HCT116 (cell line): ENCODE results near the gene THOC6. TPM values are rescaled to one million over a fixed set of nuclear protein-coding genes. Genes with fewer than 3 reads are reported as not detected.

Source experiments
- ATAC-seq: fragments of 200-7000 bp; cut with Tn5 transposase; 2 replicates; pipeline ENCODE4 v1.9.1; 2020; ENCODE audit warnings: mild to moderate bottlenecking, moderate library complexity
- BruUV-seq: library from RNA; stranded (reverse); fragments of 400-500 nt; replicated peaks from 2 replicates; lab custom pipeline; 2021; lab: Mats Ljungman, UMichigan
- CTCF ChIA-PET: fragments of 300-600 bp; sonication (Branson Sonifier 250); formaldehyde crosslinking; loops from one replicate; lab custom pipeline; 2021; ENCODE audit warnings: antibody characterized with exemption; lab: Charles Lee
- POLR2A ChIA-PET: fragments of 300-600, 350-600 bp; sonication (Branson Sonifier 250); formaldehyde crosslinking; loops from one replicate; lab custom pipeline; 2021; ENCODE audit warnings: antibody characterized with exemption; lab: Charles Lee
- RAD21 ChIA-PET, 2 experiments: fragments of 300-600 bp; sonication (Branson Sonifier 250); formaldehyde crosslinking; loops; one replicate each; lab custom pipeline; 2023; ENCODE audit warnings: low total read pairs in 2 of 2; ENCODE audit not compliant: uncharacterized antibody in 2 of 2, unreplicated experiment in 2 of 2, low non-redundant PET in 1 of 2; lab: Charles Lee
- DNase-seq: peaks from one replicate; pipeline ENCODE4 v3.0.0-alpha.2; 2010; ENCODE audit warnings: low read depth, low spot score
- H2AFZ ChIP-seq: fragments of 200-600 bp; shearing (Covaris generic), sonication (generic); 2 replicates; pipeline ENCODE4 v1.6.1; 2017; ENCODE audit warnings: low read depth, mixed run types, mixed read lengths, antibody characterized with exemption, low read length; ENCODE audit not compliant: poor library complexity, severe bottlenecking
- H3K27ac ChIP-seq: 2 replicates; pipeline ENCODE4 v1.5.1; 2012; ENCODE audit warnings: low read depth, low read length
- H3K27me3 ChIP-seq: fragments of 200-600 bp; sonication (generic); 2 replicates; pipeline ENCODE4 v1.6.1; 2016; ENCODE audit warnings: mixed run types, low read length, mixed read lengths; ENCODE audit not compliant: insufficient read depth
- H3K36me3 ChIP-seq, 2 experiments: fragments of 200-500 bp in 1 of 2; fragments of 200-600 bp in 1 of 2; sonication (Bioruptor generic) in 1 of 2; sonication (generic) in 1 of 2; 2 replicates each; pipeline versions ENCODE4 v1.5.1 to v1.6.1; 2014 to 2016; ENCODE audit warnings: low read length in 2 of 2, inconsistent platforms in 1 of 2, mixed read lengths in 1 of 2, mixed run types in 1 of 2; ENCODE audit not compliant: insufficient read depth in 2 of 2, control insufficient read depth in 1 of 2
- H3K4me1 ChIP-seq, 2 experiments: fragments of 200-600 bp in 1 of 2; sonication (generic) in 1 of 2; 2 replicates each; pipeline versions ENCODE4 v1.5.1 to v1.6.1; 2012 to 2017; ENCODE audit warnings: low read length in 2 of 2, inconsistent platforms in 1 of 2, mild to moderate bottlenecking in 1 of 2, mixed read lengths in 1 of 2, mixed run types in 1 of 2, moderate library complexity in 1 of 2; ENCODE audit not compliant: insufficient read depth in 2 of 2, control insufficient read depth in 1 of 2
- H3K4me2 ChIP-seq: fragments of 200-600 bp; sonication (generic); 2 replicates; pipeline ENCODE4 v1.6.1; 2017; ENCODE audit warnings: mixed run types, low read length, mixed read lengths
- H3K4me3 ChIP-seq, 2 experiments: fragments of 200-600 bp in 1 of 2; sonication (generic) in 1 of 2; replicated peaks in 1 of 2; 2 replicates each; pipeline ENCODE4 v1.5.1; 2011 to 2016; ENCODE audit warnings: low read length in 2 of 2, control low read depth in 1 of 2, low read depth in 1 of 2, mild to moderate bottlenecking in 1 of 2, mixed read lengths in 1 of 2, mixed run types in 1 of 2
- H3K79me2 ChIP-seq: fragments of 200-600 bp; sonication (generic); 2 replicates; pipeline ENCODE4 v1.6.1; 2017; ENCODE audit warnings: mild to moderate bottlenecking, mixed run types, low read length, moderate library complexity, mixed read lengths; ENCODE audit not compliant: insufficient read depth
- H3K9ac ChIP-seq: fragments of 200-600 bp; sonication (generic); 2 replicates; pipeline ENCODE4 v1.6.1; 2016; ENCODE audit warnings: low read length, mixed read lengths
- H3K9me2 ChIP-seq: fragments of 200-600 bp; sonication (generic), shearing (Covaris generic); 2 replicates; pipeline ENCODE4 v1.6.1; 2017; ENCODE audit warnings: mixed run types, mild to moderate bottlenecking, moderate library complexity; ENCODE audit not compliant: insufficient read depth
- H3K9me3 ChIP-seq, 2 experiments: fragments of 200-500 bp in 1 of 2; fragments of 200-600 bp in 1 of 2; sonication (Bioruptor generic) in 1 of 2; sonication (generic) in 1 of 2; 2 replicates each; pipeline ENCODE4 v1.6.1; 2014 to 2017; ENCODE audit warnings: low read length in 2 of 2, mixed read lengths in 2 of 2, inconsistent platforms in 1 of 2, low read depth in 1 of 2, mild to moderate bottlenecking in 1 of 2, mixed run types in 1 of 2, moderate library complexity in 1 of 2; ENCODE audit not compliant: control insufficient read depth in 1 of 2, insufficient read depth in 1 of 2
- H4K20me1 ChIP-seq: fragments of 200-600 bp; sonication (generic), shearing (Covaris generic); 2 replicates; pipeline ENCODE4 v1.6.1; 2017; ENCODE audit warnings: mixed run types, mild to moderate bottlenecking, moderate library complexity; ENCODE audit not compliant: insufficient read depth
- EGR1 ChIP-seq: IDR thresholded peaks from 2 replicates; pipeline ENCODE4 v1.6.1; 2012; ENCODE audit warnings: low read depth
- ELF1 ChIP-seq: IDR thresholded peaks from 2 replicates; pipeline ENCODE4 v1.6.1; 2012; ENCODE audit warnings: low read depth, borderline replicate concordance
- POLR2A ChIP-seq: IDR thresholded peaks from 2 replicates; pipeline ENCODE4 v1.7.0; 2011; ENCODE audit warnings: borderline replicate concordance; ENCODE audit not compliant: insufficient read depth, insufficient read length; ENCODE audit errors: extremely low read depth
- POLR2AphosphoS5 ChIP-seq: IDR thresholded peaks from 2 replicates; pipeline ENCODE4 v1.6.1; 2011; ENCODE audit warnings: mild to moderate bottlenecking, low read depth, low read length, moderate library complexity
- RAD21 ChIP-seq: IDR thresholded peaks from 2 replicates; pipeline ENCODE4 v1.6.1; 2012; ENCODE audit warnings: low read depth, mild to moderate bottlenecking
- SP1 ChIP-seq: IDR thresholded peaks from 2 replicates; pipeline ENCODE4 v1.6.1; 2012; ENCODE audit warnings: low read depth
- TCF7L2 ChIP-seq: IDR thresholded peaks from 2 replicates; pipeline ENCODE4 v1.7.0; 2011; ENCODE audit warnings: borderline replicate concordance, inconsistent platforms; ENCODE audit not compliant: insufficient read depth, insufficient read length; ENCODE audit errors: extremely low read depth
- YY1 ChIP-seq: IDR thresholded peaks from 2 replicates; pipeline ENCODE4 v1.6.1; 2011; ENCODE audit warnings: low read length, low read depth, moderate library complexity, mild to moderate bottlenecking; ENCODE audit not compliant: insufficient replicate concordance; ENCODE audit errors: extremely low read depth
- ZNF274 ChIP-seq: fragments of 200-500 bp; sonication (Bioruptor generic); IDR thresholded peaks from 2 replicates; pipeline ENCODE4 v1.6.1; 2014; ENCODE audit warnings: mild to moderate bottlenecking, low read depth, low read length, inconsistent platforms
- intact Hi-C: fragments of 100-400 bp; cut with micrococcal nuclease; formaldehyde crosslinking; loops from 2 replicates; pipeline ENCODE4 v1.10.0; 2022
- total RNA-seq: library from RNA; stranded (reverse); gene quantifications from one replicate; pipeline ENCODE4 v1.2.1, GENCODE V29; 2021; ENCODE audit not compliant: unreplicated experiment
- TF ChIP-seq, protein P1 (sequence below): IDR thresholded peaks from 2 replicates; pipeline ENCODE4 v1.6.1; 2012
- TF ChIP-seq, protein P2 (sequence below): IDR thresholded peaks from 2 replicates; pipeline ENCODE4 v1.6.1; 2011; ENCODE audit warnings: mild to moderate bottlenecking, low read length, moderate library complexity; ENCODE audit not compliant: insufficient replicate concordance; ENCODE audit errors: extremely low read depth

Gene THOC6
- total RNA-seq, 1 experiment from 2014 or later = 62.9 TPM

DNA sequence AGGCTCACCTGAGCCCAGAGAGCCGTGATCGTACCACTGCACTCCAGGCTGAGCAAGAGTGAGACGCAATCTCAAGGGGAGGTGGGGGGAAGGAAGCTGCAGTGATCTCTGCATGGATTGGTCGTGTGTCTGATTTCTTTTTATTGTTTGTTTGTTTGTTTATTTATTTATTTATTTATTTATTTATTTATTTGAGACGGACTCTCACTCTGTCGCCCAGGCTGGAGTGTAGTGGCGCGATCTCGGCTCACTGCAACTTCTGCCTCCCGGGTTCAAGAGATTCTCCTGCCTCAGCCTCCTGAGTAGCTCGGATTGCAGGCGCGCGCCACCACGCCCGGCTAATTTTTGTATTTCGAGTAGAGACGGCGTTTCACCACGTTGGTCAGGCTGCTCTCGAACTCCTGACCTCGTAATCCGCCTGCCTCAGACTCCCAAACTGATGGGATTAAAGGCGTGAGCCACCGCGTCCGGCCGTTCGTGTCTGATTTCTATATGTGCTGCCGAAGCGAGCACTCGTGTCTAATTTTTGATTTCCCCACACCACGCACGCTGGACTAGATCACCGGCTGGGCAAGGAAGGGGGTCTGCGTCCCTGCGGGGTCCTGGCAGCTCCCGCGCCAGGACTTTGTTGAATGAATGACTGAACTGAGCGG lies 4.1 kb upstream of the THOC6 start:
- TSS peak; percentile 52 for BruUV-seq
- peak overlapping the region; percentile 100 for H3K27ac ChIP-seq
- peaks cover 27 to 65% of the 10 kb centered on the region in 2 experiments for H3K4me1 ChIP-seq
- TF ChIP-seq TCF7L2 = no peak
- no peak for TF ChIP-seq POLR2AphosphoS5
- TF ChIP-seq SP1 = no peak
- peak; percentile 6 for TF ChIP-seq YY1
- ATAC-seq (no peak), DNase-seq (no peak)
- H3K9me2 ChIP-seq = no peaks in the 10 kb centered on the region
- H3K4me2 ChIP-seq = peak overlapping the region; percentile 86
- H2AFZ ChIP-seq = no peak overlapping the region
- no peaks in the 10 kb centered on the region for H3K9me3 ChIP-seq
- intact Hi-C loops = loop anchor here (5.0 kb wide), 2 partner anchors 37 to 862 kb away; partner anchors contain the start of genes PKMYT1 and TRAF7
- peaks cover 18% of the 10 kb centered on the region; the same call in 1 of the 2 replicates for H3K79me2 ChIP-seq
- CTCF ChIA-PET = interaction anchor here (0.8 to 6.1 kb wide), 5 partner anchors 9 to 16 kb away, joined by 3 to 39 read pairs (median 4); no protein-coding TSS in a partner anchor
- H4K20me1 ChIP-seq = no peaks in the 10 kb centered on the region
- RAD21 ChIA-PET = interaction anchor here in 1 of 2 experiments (0.7 kb wide), 1 partner anchor 667 kb away, joined by 4 read pairs; no protein-coding TSS in a partner anchor
- H3K4me3 ChIP-seq = peak overlapping the region; percentile 94 to 95
- H3K27me3 ChIP-seq = no peaks in the 10 kb centered on the region
- H3K9ac ChIP-seq = peak overlapping the region; percentile 99
- POLR2A ChIA-PET = interaction anchor here (0.8 to 8.2 kb wide), 14 partner anchors 8 to 1055 kb away, joined by 3 to 188 read pairs (median 4); partner anchors contain the start of genes CLDN9, KREMEN2, PAQR4 and PKMYT1
- H3K36me3 ChIP-seq = peaks cover 0 to 15% of the 10 kb centered on the region in 2 experiments; a peak in 1 of 4 replicates

DNA sequence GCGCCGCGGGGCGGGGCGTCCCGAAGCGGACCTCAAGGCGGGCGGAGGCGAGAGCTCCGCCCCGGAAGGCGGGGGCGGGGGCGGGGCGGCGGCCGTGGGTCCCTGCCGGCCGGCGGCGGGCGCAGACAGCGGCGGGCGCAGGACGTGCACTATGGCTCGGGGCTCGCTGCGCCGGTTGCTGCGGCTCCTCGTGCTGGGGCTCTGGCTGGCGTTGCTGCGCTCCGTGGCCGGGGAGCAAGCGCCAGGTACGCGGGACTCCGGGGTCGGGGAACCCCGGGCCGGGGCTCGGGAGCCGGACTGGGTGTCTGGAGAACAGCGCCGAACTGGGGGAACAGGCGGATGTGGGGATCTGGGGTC lies 3.6 kb upstream of the THOC6 start, which contains the start of gene TNFRSF12A:
TSS of gene TNFRSF12A (plus strand) at position 122 of the 357 bp plus-strand sequence. CDS start at position 152, 30 bp downstream.
- peaks cover 27 to 66% of the 10 kb centered on the region in 2 experiments for H3K4me1 ChIP-seq
- TF ChIP-seq, protein P1, sequence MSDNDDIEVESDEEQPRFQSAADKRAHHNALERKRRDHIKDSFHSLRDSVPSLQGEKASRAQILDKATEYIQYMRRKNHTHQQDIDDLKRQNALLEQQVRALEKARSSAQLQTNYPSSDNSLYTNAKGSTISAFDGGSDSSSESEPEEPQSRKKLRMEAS = no peak
- TF ChIP-seq POLR2AphosphoS5 (peak; percentile 91), ELF1 (no peak), RAD21 (no peak), POLR2A (peak; percentile 64), EGR1 (no peak), ZNF274 (no peak)
- TF ChIP-seq, protein P2, sequence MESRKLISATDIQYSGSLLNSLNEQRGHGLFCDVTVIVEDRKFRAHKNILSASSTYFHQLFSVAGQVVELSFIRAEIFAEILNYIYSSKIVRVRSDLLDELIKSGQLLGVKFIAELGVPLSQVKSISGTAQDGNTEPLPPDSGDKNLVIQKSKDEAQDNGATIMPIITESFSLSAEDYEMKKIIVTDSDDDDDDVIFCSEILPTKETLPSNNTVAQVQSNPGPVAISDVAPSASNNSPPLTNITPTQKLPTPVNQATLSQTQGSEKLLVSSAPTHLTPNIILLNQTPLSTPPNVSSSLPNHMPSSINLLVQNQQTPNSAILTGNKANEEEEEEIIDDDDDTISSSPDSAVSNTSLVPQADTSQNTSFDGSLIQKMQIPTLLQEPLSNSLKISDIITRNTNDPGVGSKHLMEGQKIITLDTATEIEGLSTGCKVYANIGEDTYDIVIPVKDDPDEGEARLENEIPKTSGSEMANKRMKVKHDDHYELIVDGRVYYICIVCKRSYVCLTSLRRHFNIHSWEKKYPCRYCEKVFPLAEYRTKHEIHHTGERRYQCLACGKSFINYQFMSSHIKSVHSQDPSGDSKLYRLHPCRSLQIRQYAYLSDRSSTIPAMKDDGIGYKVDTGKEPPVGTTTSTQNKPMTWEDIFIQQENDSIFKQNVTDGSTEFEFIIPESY = no peak
- TF ChIP-seq, all 23 proteins: peak for 2
- ATAC-seq = peak; percentile 13
- DNase-seq = peak; percentile 49
- Histone ChIP-seq H3K36me3 (peaks cover 0 to 15% of the 10 kb centered on the region in 2 experiments; a peak in 1 of 4 replicates), H3K9me3 (no peaks in the 10 kb centered on the region), H3K9me2 (no peaks in the 10 kb centered on the region), H3K27me3 (no peaks in the 10 kb centered on the region), H3K27ac (peak within 1 kb of the TSS; percentile 100), H3K4me3 (peak within 1 kb of the TSS; percentile 94 to 95), H2AFZ (no peak within 1 kb of the TSS), H3K79me2 (peaks cover 20% of the 10 kb centered on the region; the same call in 1 of the 2 replicates), H3K4me2 (peak within 1 kb of the TSS; percentile 86), H3K9ac (peak within 1 kb of the TSS; percentile 99), H4K20me1 (no peaks in the 10 kb centered on the region)
- ChIA-PET RAD21 (interaction anchor here in 1 of 2 experiments (0.7 kb wide), 1 partner anchor 667 kb away, joined by 4 read pairs; no protein-coding TSS in a partner anchor), POLR2A (interaction anchor here (0.5 to 8.2 kb wide), 16 partner anchors 8 to 1056 kb away, joined by 3 to 188 read pairs (median 4); partner anchors contain the start of genes CLDN9, KREMEN2, MMP25 and PAQR4), CTCF (interaction anchor here (0.8 to 6.1 kb wide), 5 partner anchors 8 to 16 kb away, joined by 3 to 39 read pairs (median 4); no protein-coding TSS in a partner anchor)
- no TSS peak for BruUV-seq
- intact Hi-C loops = loop anchor here (5.0 kb wide), 2 partner anchors 38 to 863 kb away; partner anchors contain the start of genes PKMYT1 and TRAF7
